DMS 273 (cell line): ENCODE measurements around the gene ZNF518A.

Experiments
- DNase-seq: peaks from one replicate; lab custom pipeline; 2025; ENCODE audit not compliant: unreplicated experiment; lab: John Stamatoyannopoulos, UW

ZNF518A gene

GRCh38 chr10:96129387-96130325, at the start of gene ZNF518A:
ZNF518A (plus strand) TSS chr10:96130297; CDS start chr10:96156323, 26,026 bp downstream.
- DNase-seq: peak; percentile 96

GRCh38 chr10:96082153-96082552, 47.9 kb upstream of the ZNF518A start:
- no peak for DNase-seq

GRCh38 chr10:96082748-96083147, 47.3 kb upstream of the ZNF518A start:
- DNase-seq: no peak

- no peak for DNase-seq
These were observed 41.0 kb upstream of the ZNF518A start for GRCh38 chr10:96089116-96089515.

- peak; percentile 97 for DNase-seq
These were observed 40.2 kb upstream of the ZNF518A start for GRCh38 chr10:96089670-96090462.

GRCh38 chr10:96090463-96090800, 39.7 kb upstream of the ZNF518A start:
- no peak for DNase-seq

- no peak for DNase-seq
These were observed 36.9 kb upstream of the ZNF518A start for GRCh38 chr10:96092999-96093767.

- DNase-seq: no peak
These were observed 36.1 kb upstream of the ZNF518A start for GRCh38 chr10:96093948-96094347.

- DNase-seq: no peak
These were observed 33.1 kb upstream of the ZNF518A start for GRCh38 chr10:96096958-96097357.

- DNase-seq: no peak
These were observed 32.2 kb upstream of the ZNF518A start for GRCh38 chr10:96097865-96098264.

GRCh38 chr10:96107623-96108038, 22.5 kb upstream of the ZNF518A start:
- DNase-seq: no peak

GRCh38 chr10:96112531-96112930, 17.6 kb upstream of the ZNF518A start:
- DNase-seq: no peak

GRCh38 chr10:96118604-96119450, 11.3 kb upstream of the ZNF518A start:
- DNase-seq: peak; percentile 0

- DNase-seq: no peak
These were observed 7.3 kb upstream of the ZNF518A start for GRCh38 chr10:96122824-96123223.

GRCh38 chr10:96124230-96125141, 5.6 kb upstream of the ZNF518A start:
- peak; percentile 67 for DNase-seq

GRCh38 chr10:96125142-96125515, 5.0 kb upstream of the ZNF518A start:
- no peak for DNase-seq

GRCh38 chr10:96130326-96130995, 364 bp downstream of the ZNF518A start:
- DNase-seq: peak; percentile 91

GRCh38 chr10:96131621-96132020, 1.5 kb downstream of the ZNF518A start:
- DNase-seq: no peak

GRCh38 chr10:96133135-96133534, 3.0 kb downstream of the ZNF518A start:
- no peak for DNase-seq
